Brain microvascular endothelial cell (primary cell): ENCODE results near the gene AOC1.

ENCODE experiments used
- DNase-seq: peaks from one replicate; pipeline ENCODE4 v3.0.0-alpha.2; 2020
- H3K27ac ChIP-seq: fragments of 250-450 bp; sonication (Bioruptor Pico); 2 replicates; pipeline ENCODE4 v1.5.1; 2020; ENCODE audit warnings: mild to moderate bottlenecking, moderate library complexity
- H3K27me3 ChIP-seq: fragments of 250-450 bp; sonication (Bioruptor Pico); replicated peaks from 2 replicates; pipeline ENCODE4 v1.5.1; 2020; ENCODE audit warnings: mild to moderate bottlenecking
- H3K36me3 ChIP-seq: fragments of 250-450 bp; sonication (Bioruptor Pico); replicated peaks from 2 replicates; pipeline ENCODE4 v1.5.1; 2020; ENCODE audit warnings: mild to moderate bottlenecking
- H3K4me3 ChIP-seq: 2 replicates; pipeline ENCODE4 v1.5.1; 2011; ENCODE audit warnings: low read depth, mild to moderate bottlenecking, control low read depth, low read length, moderate library complexity
- CTCF ChIP-seq: IDR thresholded peaks from 2 replicates; pipeline ENCODE4 v1.5.1; 2011; ENCODE audit warnings: low read depth, mild to moderate bottlenecking, moderate library complexity, low read length, control low read depth, inconsistent platforms; ENCODE audit errors: missing control alignments
- in situ Hi-C: cut with HindIII; loops from 2 replicates; pipeline ENCODE4 v1.10.0; 2017; ENCODE audit warnings: low sequenced_read_pairs, low pct_ligation_motif_present

The AOC1 gene

GRCh38 chr7:150866932-150867564, 14.7 kb downstream of the AOC1 start:
- H3K27ac ChIP-seq, result no peak overlapping the region
- H3K27me3 ChIP-seq, result no peaks in the 10 kb centered on the region
- in situ Hi-C loops, result no loop called here
- no peak for DNase-seq
- TF ChIP-seq CTCF, result no peak
- no peaks in the 10 kb centered on the region for H3K36me3 ChIP-seq
- H3K4me3 ChIP-seq, result no peak overlapping the region

- no peak for TF ChIP-seq CTCF
- in situ Hi-C loops, result no loop called here
- Histone ChIP-seq H3K27ac (no peak overlapping the region), H3K4me3 (no peak overlapping the region), H3K27me3 (no peaks in the 10 kb centered on the region), H3K36me3 (no peaks in the 10 kb centered on the region)
- DNase-seq, result no peak
These were observed 15.3 kb downstream of the AOC1 start for GRCh38 chr7:150867605-150868004.

- no peaks in the 10 kb centered on the region for H3K36me3 ChIP-seq
- in situ Hi-C loops, result no loop called here
These were observed 17.1 kb downstream of the AOC1 start for GRCh38 chr7:150869467-150869866.

GRCh38 chr7:150871601-150872000, 19.3 kb downstream of the AOC1 start:
- Histone ChIP-seq H3K27me3 (no peaks in the 10 kb centered on the region), H3K36me3 (no peaks in the 10 kb centered on the region), H3K27ac (no peak overlapping the region), H3K4me3 (no peak overlapping the region)
- in situ Hi-C loops, result no loop called here
- TF ChIP-seq CTCF, result no peak
- no peak for DNase-seq

More at GRCh38 chr7:150869467-150869866, 17.1 kb downstream of the AOC1 start:
- no peak for DNase-seq
- TF ChIP-seq CTCF, result no peak
- Histone ChIP-seq H3K27ac (no peak overlapping the region), H3K4me3 (no peak overlapping the region), H3K27me3 (no peaks in the 10 kb centered on the region)

GRCh38 chr7:150874401-150875198, 22.3 kb downstream of the AOC1 start:
- Histone ChIP-seq H3K36me3 (no peaks in the 10 kb centered on the region), H3K27me3 (no peaks in the 10 kb centered on the region), H3K27ac (no peak overlapping the region), H3K4me3 (no peak overlapping the region)
- in situ Hi-C loops, result no loop called here
- no peak for DNase-seq
- no peak for TF ChIP-seq CTCF
